Activated CD4-positive, alpha-beta memory T cell treated with anti-CD3 and anti-CD28 coated beads for 36 hours (primary cell): ENCODE results near the gene ARNT2. TPM values are rescaled to one million over a fixed set of nuclear protein-coding genes. Genes with fewer than 3 reads are reported as not detected.

Experiments used
- CTCF ChIA-PET: fragments of 350-600 bp; sonication (Branson Sonifier 250); formaldehyde crosslinking; loops from one replicate; lab custom pipeline; 2021; ENCODE audit warnings: antibody characterized with exemption, inconsistent platforms; lab: Charles Lee
- POLR2A ChIA-PET: fragments of 350-600 bp; sonication (Branson Sonifier 250); formaldehyde crosslinking; loops from one replicate; lab custom pipeline; 2021; ENCODE audit warnings: antibody characterized with exemption; lab: Charles Lee
- DNase-seq: peaks from one replicate; pipeline ENCODE4 v3.0.0-alpha.2; 2020
- H3K27ac Mint-ChIP-seq: one replicate; pipeline ENCODE4 v1.8.0; 2021; ENCODE audit warnings: mixed read lengths
- H3K27me3 Mint-ChIP-seq: one replicate; pipeline ENCODE4 v1.8.0; 2021; ENCODE audit warnings: mixed read lengths
- H3K36me3 Mint-ChIP-seq: one replicate; pipeline ENCODE4 v1.8.0; 2021; ENCODE audit warnings: mixed read lengths
- H3K4me1 Mint-ChIP-seq: one replicate; pipeline ENCODE4 v1.8.0; 2021; ENCODE audit warnings: low read depth, mixed read lengths
- H3K4me3 Mint-ChIP-seq: one replicate; pipeline ENCODE4 v1.8.0; 2021; ENCODE audit warnings: mild to moderate bottlenecking, mixed read lengths
- H3K9me3 Mint-ChIP-seq: one replicate; pipeline ENCODE4 v1.8.0; 2021; ENCODE audit warnings: mixed read lengths
- intact Hi-C: fragments of 100-400 bp; cut with micrococcal nuclease; formaldehyde crosslinking; loops from one replicate; pipeline ENCODE4 v1.15.1; 2023
- total RNA-seq, 2 experiments: library from RNA; stranded (reverse); gene quantifications; one replicate each; pipeline ENCODE4 v1.2.3, GENCODE V29; 2021

ARNT2 gene
- total RNA-seq, 2 experiments from 2014 or later = 0.10 to 0.38 TPM

DNA sequence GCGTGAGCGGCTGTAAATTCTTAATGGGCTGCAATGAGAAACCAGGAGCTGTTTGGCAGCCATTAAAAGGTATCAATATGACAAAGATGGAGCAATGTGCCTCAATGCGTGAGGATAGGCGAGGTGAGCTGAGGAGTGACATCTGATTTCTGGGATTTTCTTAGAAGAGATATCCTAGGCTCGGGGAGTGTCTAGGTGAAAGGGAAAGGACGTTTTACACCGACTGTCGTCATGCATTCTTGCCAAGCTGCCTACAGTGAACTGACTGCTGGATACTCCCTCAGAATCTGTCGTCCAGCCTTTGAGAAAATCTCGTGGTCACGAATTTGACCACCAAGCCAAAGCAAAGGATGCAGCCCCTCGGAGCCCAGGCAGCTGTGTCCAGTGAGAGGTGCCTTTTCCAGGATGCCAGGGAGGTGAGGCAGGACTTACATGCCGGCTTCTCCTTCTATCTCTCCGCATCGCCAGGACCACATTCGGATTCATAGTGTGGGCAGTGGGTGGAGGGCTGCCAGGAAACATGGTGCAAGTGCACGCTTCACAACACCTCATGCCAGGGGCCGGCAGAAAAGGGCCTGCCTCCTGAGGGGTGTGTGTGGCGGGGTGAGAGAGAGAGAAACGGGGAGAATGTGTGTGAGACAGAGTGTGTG lies 210.7 kb downstream of the ARNT2 start:
- intact Hi-C loops = no loop called here
- Mint-ChIP-seq H3K27ac (no peak overlapping the region), H3K4me3 (no peak overlapping the region), H3K4me1 (no peaks in the 10 kb centered on the region), H3K27me3 (peaks cover 21% of the 10 kb centered on the region), H3K9me3 (no peaks in the 10 kb centered on the region), H3K36me3 (no peaks in the 10 kb centered on the region)
- DNase-seq = no peak
- ChIA-PET POLR2A (no interaction called here), CTCF (no interaction called here)

DNA sequence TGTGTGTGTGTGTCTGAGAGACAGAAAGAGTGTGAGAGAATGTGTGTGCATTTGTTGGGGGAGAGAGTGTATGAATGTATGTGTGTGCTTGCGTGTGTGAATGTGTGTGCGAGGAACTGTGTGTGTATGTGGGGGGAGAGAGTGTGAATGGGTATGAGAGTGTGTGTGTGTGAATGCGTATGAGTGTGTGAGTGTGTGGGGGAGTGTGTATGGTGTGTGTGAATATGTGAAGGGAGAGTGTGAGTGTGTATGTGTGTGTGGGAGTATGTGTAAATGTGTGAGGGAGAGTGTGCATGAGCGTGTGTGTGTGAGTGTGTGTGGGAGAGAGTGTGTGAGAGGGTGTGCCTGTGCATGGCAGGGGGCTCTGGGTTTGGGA lies 211.2 kb downstream of the ARNT2 start:
- POLR2A ChIA-PET = no interaction called here
- intact Hi-C loops = no loop called here
- H3K4me3 Mint-ChIP-seq = no peak overlapping the region

DNA sequence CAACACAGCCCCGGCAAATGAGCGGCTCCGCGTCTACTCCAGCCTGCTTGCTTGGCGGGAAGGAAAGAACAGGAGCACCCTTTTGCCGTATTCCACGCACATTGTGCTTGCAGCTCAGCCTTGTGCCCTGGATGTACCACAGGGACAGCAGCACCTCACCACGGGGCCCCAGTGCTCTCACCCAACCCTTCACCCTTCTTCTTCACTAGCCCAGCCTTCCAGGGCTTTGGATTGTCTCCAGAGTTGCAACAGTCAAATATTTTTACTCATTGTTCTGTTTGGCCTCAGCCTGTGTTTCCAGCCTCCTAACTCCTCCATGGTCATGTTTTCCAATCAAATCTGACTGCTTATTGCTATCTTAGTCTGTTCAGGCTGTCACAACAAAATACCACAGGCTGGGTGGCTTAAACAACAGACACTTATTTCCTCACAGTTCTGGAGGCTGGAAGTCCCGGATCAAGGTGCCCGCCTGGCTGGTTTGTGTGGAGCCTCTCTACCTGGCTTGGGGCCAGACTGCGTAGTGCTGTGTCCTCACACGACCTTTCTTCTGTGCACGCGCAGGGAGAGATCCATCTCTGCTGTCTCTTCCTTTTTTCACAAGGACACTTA lies 211.7 kb downstream of the ARNT2 start:
- intact Hi-C loops = no loop called here
- no peaks in the 10 kb centered on the region for H3K9me3 Mint-ChIP-seq
- ChIA-PET POLR2A (no interaction called here), CTCF (no interaction called here)
- DNase-seq = no peak
- no peaks in the 10 kb centered on the region for H3K4me1 Mint-ChIP-seq
- peaks cover 24% of the 10 kb centered on the region for H3K27me3 Mint-ChIP-seq
- no peaks in the 10 kb centered on the region for H3K36me3 Mint-ChIP-seq
- H3K27ac Mint-ChIP-seq = no peak overlapping the region
- H3K4me3 Mint-ChIP-seq = no peak overlapping the region

More for the DNA sequence above, 211.2 kb downstream of the ARNT2 start:
- Mint-ChIP-seq H3K27ac (no peak overlapping the region), H3K36me3 (no peaks in the 10 kb centered on the region), H3K27me3 (peaks cover 21% of the 10 kb centered on the region), H3K9me3 (no peaks in the 10 kb centered on the region), H3K4me1 (no peaks in the 10 kb centered on the region)
- DNase-seq = no peak
- CTCF ChIA-PET = no interaction called here

DNA sequence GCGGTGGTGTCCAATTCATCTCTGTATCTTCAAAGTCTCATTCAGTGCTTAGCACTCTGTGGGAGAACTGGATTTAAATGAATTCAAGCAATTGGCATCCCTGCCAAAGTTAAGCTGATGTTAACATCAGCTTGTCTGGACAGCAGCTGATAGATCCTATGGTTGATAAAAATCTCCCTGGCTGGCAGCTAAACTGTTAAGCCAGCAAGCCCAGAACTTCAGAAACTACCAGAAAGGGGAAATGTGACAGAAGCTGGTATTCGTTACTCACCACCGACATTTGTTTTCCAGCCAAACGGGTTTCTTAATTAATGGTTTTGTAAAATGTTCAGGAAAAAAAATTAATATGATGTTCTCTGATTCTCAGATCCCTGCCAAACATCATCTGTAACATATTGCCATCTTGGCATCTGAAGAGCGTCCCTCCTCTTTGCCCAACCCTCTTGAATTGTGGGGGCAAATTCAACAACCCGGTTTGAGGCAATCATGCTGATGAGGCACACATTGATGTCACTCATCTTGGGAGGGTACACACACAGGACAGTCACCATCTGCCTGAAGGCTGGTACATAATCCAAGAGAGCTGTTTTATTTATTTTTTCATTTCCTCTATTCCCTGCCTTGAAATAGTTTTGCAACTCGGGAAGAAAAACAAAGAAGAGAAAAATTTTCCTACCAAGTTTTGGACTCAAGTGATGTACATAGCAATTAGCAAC lies 214.7 kb downstream of the ARNT2 start:
- H3K4me3 Mint-ChIP-seq = no peak overlapping the region
- H3K4me1 Mint-ChIP-seq = no peaks in the 10 kb centered on the region
- ChIA-PET CTCF (interaction anchor here (1.7 kb wide), 1 partner anchor 158 kb away, joined by 6 read pairs; no protein-coding TSS in a partner anchor), POLR2A (no interaction called here)
- intact Hi-C loops = no loop called here
- DNase-seq = no peak
- H3K36me3 Mint-ChIP-seq = no peaks in the 10 kb centered on the region
- H3K9me3 Mint-ChIP-seq = peaks cover 15% of the 10 kb centered on the region
- H3K27me3 Mint-ChIP-seq = peaks cover 32% of the 10 kb centered on the region
- no peak overlapping the region for H3K27ac Mint-ChIP-seq

DNA sequence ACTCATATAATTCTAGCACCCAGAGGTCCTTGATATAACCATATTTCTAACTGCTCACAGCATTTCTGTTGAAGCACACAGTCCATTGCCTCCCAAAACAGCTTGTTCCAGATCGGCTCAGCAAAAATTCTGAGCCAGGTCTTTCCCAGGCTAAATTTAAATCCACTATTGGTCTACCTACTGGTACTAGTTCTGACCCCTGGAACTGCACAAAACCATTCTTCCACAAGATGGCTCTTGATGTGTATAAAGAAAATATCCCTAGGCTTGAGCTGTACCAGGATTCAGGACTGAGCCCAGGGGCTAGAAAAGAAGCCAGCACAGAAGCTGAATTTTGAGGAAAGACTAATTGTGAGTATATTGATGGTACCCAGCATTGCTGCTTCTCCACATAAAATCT lies 215.5 kb downstream of the ARNT2 start:
- H3K9me3 Mint-ChIP-seq = peaks cover 15% of the 10 kb centered on the region
- H3K27me3 Mint-ChIP-seq = peaks cover 32% of the 10 kb centered on the region
- POLR2A ChIA-PET = no interaction called here
- no peak overlapping the region for H3K27ac Mint-ChIP-seq
- intact Hi-C loops = no loop called here
- H3K4me1 Mint-ChIP-seq = no peaks in the 10 kb centered on the region
- no peak overlapping the region for H3K4me3 Mint-ChIP-seq
- CTCF ChIA-PET = interaction anchor here (1.7 kb wide), 1 partner anchor 157 kb away, joined by 6 read pairs; no protein-coding TSS in a partner anchor
- DNase-seq = no peak
- no peaks in the 10 kb centered on the region for H3K36me3 Mint-ChIP-seq

DNA sequence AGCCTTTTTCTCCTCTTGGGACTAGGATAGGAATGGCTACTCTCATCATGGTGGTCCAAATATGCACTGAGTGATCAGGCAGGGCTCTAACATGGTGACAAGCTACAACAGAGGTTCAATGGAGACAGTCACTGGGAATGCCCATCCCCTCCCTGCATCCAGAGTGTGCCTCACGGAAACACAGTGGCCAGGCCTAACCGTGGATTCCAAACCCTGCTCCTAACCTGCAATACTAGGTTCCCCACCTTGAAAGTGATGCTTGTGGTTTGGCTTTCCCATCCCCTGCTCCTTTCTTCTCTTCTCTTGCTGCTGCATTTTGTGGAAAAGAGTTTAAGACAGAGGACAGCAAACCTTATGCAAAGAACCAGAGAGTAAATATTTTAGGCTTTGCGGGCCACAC lies 216.0 kb downstream of the ARNT2 start:
- Mint-ChIP-seq H3K4me3 (no peak overlapping the region), H3K27me3 (peaks cover 32% of the 10 kb centered on the region), H3K27ac (no peak overlapping the region), H3K9me3 (peaks cover 15% of the 10 kb centered on the region), H3K36me3 (no peaks in the 10 kb centered on the region), H3K4me1 (no peaks in the 10 kb centered on the region)
- ChIA-PET CTCF (interaction anchor here (1.7 kb wide), 1 partner anchor 156 kb away, joined by 6 read pairs; no protein-coding TSS in a partner anchor), POLR2A (no interaction called here)
- intact Hi-C loops = no loop called here
- DNase-seq = no peak

GRCh38 chr15:80620931-80621330 lies 216.7 kb downstream of the ARNT2 start:
- ChIA-PET POLR2A (no interaction called here), CTCF (interaction anchor here (0.6 to 1.4 kb wide), 2 partner anchors 18 to 156 kb away, joined by 3 to 4 read pairs; no protein-coding TSS in a partner anchor)
- no peak overlapping the region for H3K27ac Mint-ChIP-seq
- H3K27me3 Mint-ChIP-seq = peaks cover 30% of the 10 kb centered on the region
- intact Hi-C loops = no loop called here
- no peaks in the 10 kb centered on the region for H3K4me1 Mint-ChIP-seq
- H3K4me3 Mint-ChIP-seq = no peak overlapping the region
- no peak for DNase-seq
- peaks cover 15% of the 10 kb centered on the region for H3K9me3 Mint-ChIP-seq
- no peaks in the 10 kb centered on the region for H3K36me3 Mint-ChIP-seq

GRCh38 chr15:80626643-80627120 lies 222.5 kb downstream of the ARNT2 start:
- no peak for DNase-seq
- Mint-ChIP-seq H3K4me1 (no peaks in the 10 kb centered on the region), H3K27ac (no peak overlapping the region), H3K27me3 (peaks cover 6% of the 10 kb centered on the region), H3K9me3 (peaks cover 15% of the 10 kb centered on the region), H3K4me3 (no peak overlapping the region), H3K36me3 (no peaks in the 10 kb centered on the region)
- ChIA-PET CTCF (no interaction called here), POLR2A (no interaction called here)
- intact Hi-C loops = no loop called here

DNA sequence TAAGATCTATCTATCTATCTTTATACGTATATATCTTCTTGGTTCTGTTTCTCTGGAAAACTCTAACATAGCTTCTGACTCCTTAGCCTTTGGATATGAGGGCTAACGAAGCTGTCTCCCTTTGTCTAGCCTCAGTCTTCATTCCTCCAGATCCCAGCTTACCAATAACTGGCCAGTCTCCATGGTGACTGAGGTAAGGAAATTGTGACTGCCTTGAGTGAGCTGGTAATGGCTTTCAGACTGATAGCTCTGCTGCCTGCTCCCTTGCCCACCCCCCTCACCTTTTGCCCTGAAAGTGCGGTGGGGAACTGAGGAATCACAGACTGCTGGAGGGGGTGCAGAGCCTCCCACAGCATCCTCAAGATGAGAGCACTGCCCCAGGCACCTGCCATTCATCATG lies 225.2 kb downstream of the ARNT2 start:
- CTCF ChIA-PET = interaction anchor here (0.7 to 2.8 kb wide), 2 partner anchors 110 to 147 kb away, joined by 3 to 9 read pairs; no protein-coding TSS in a partner anchor
- intact Hi-C loops = no loop called here
- H3K27me3 Mint-ChIP-seq = peaks cover 7% of the 10 kb centered on the region
- H3K4me1 Mint-ChIP-seq = no peaks in the 10 kb centered on the region
- no peaks in the 10 kb centered on the region for H3K9me3 Mint-ChIP-seq
- POLR2A ChIA-PET = no interaction called here
- H3K4me3 Mint-ChIP-seq = no peak overlapping the region
- no peak for DNase-seq
- H3K36me3 Mint-ChIP-seq = no peaks in the 10 kb centered on the region
- H3K27ac Mint-ChIP-seq = no peak overlapping the region

GRCh38 chr15:80630981-80631380 lies 226.8 kb downstream of the ARNT2 start:
- Mint-ChIP-seq H3K9me3 (no peaks in the 10 kb centered on the region), H3K4me3 (no peak overlapping the region), H3K27me3 (peaks cover 10% of the 10 kb centered on the region), H3K4me1 (no peaks in the 10 kb centered on the region), H3K27ac (no peak overlapping the region), H3K36me3 (no peaks in the 10 kb centered on the region)
- DNase-seq = no peak
- intact Hi-C loops = no loop called here
- ChIA-PET POLR2A (no interaction called here), CTCF (interaction anchor here (2.8 kb wide), 1 partner anchor 145 kb away, joined by 9 read pairs; no protein-coding TSS in a partner anchor)

- no peak for DNase-seq
- Mint-ChIP-seq H3K27ac (no peak overlapping the region), H3K9me3 (no peaks in the 10 kb centered on the region), H3K4me3 (no peak overlapping the region), H3K4me1 (no peaks in the 10 kb centered on the region), H3K36me3 (no peaks in the 10 kb centered on the region), H3K27me3 (peaks cover 10% of the 10 kb centered on the region)
- CTCF ChIA-PET = no interaction called here
- intact Hi-C loops = no loop called here
- POLR2A ChIA-PET = no interaction called here
Measured at GRCh38 chr15:80633221-80633620, 229.0 kb downstream of the ARNT2 start.

GRCh38 chr15:80635953-80636352 lies 231.8 kb downstream of the ARNT2 start:
- Mint-ChIP-seq H3K27me3 (peaks cover 10% of the 10 kb centered on the region), H3K4me3 (no peak overlapping the region), H3K27ac (no peak overlapping the region), H3K9me3 (no peaks in the 10 kb centered on the region), H3K4me1 (no peaks in the 10 kb centered on the region), H3K36me3 (no peaks in the 10 kb centered on the region)
- intact Hi-C loops = no loop called here
- DNase-seq = no peak
- POLR2A ChIA-PET = no interaction called here
- CTCF ChIA-PET = no interaction called here
